ENCODE data around the gene PI16.

- no peak for TF ChIP-seq POLR2A (IDR thresholded peaks at IDR 0.05; ENCODE audit: extremely low read depth, insufficient read length)
- TF ChIP-seq, protein P1, sequence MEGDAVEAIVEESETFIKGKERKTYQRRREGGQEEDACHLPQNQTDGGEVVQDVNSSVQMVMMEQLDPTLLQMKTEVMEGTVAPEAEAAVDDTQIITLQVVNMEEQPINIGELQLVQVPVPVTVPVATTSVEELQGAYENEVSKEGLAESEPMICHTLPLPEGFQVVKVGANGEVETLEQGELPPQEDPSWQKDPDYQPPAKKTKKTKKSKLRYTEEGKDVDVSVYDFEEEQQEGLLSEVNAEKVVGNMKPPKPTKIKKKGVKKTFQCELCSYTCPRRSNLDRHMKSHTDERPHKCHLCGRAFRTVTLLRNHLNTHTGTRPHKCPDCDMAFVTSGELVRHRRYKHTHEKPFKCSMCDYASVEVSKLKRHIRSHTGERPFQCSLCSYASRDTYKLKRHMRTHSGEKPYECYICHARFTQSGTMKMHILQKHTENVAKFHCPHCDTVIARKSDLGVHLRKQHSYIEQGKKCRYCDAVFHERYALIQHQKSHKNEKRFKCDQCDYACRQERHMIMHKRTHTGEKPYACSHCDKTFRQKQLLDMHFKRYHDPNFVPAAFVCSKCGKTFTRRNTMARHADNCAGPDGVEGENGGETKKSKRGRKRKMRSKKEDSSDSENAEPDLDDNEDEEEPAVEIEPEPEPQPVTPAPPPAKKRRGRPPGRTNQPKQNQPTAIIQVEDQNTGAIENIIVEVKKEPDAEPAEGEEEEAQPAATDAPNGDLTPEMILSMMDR (IDR thresholded peaks at IDR 0.05; ENCODE audit: low read depth, low read length), result no peak
These were observed 36.9 kb upstream of the PI16 start for GRCh38 chr6:36917541-36918193.

All from NB4 (cell line).